Measurements from ENCODE around the gene TNRC18.
A peak's percentile ranks its signal among the peaks of the same experiment; 100 is the strongest.
"Not testable (repeated sequence)": the region's sequence is repeated elsewhere in the genome, so short reads cannot be mapped to it uniquely, and the experiment has no call there.

TNRC18 gene

DNA sequence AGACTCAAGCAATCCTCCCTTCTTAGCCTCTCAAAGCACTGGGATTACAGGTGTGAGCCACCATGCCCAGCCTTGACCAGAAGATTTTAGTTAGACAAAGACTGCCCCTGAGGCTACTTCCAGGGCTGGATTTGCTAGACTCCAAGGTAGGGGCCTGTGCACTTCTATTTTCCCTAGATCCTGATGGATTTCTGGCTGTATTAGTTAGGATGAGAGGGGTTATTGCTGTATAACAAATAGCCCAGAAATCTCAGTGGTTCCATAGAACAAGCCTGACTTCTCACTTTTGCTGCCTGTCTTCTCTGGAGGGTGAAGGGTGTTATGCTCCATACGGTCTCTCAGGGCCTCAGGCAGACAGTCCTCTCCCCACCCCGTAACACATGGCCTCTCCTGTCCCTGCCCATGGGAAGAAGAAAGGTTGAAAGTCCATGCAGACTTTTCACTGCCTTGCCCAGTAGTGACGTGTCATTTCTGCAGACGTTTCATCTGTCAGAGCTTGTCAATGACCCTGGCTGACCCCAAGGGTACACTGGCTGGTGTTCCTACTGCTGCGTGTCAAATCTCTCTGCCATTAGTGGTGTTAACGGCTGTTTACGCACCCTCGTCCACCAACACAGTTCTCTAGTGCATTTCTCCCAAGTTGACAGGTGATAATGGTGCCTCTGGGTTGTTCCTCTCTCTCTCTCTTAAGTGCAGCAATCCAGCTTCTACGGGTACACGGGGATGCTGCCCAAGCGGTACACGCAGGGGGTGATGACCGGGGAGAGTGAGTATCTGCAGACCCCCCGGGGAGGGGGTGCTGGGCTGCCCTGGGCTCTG lies 129.3 kb downstream of the TNRC18 start:
- Histone ChIP-seq H4K8ac (ENCODE audit: low read depth, low read length) (no peak overlapping the region), H3K27ac (ENCODE audit: low read depth, low read length) (no peak overlapping the region), H3K9me3 (ENCODE audit: insufficient read depth, low read depth, low read length) (peaks cover 12% of the 10 kb centered on the region), H2BK12ac (ENCODE audit: low read length) (no peak overlapping the region), H3K18ac (ENCODE audit: low read length) (no peak overlapping the region), H3K14ac (ENCODE audit: low read length) (no peak overlapping the region), H3K4me2 (ENCODE audit: low read length) (no peak overlapping the region), H3K4me3 (ENCODE audit: low read depth, low read length) (peak overlapping the region; percentile 23), H2BK120ac (ENCODE audit: insufficient read depth, low read length, poor library complexity) (no peak overlapping the region), H2AK5ac (ENCODE audit: low read length) (no peak overlapping the region), H3K36me3 (ENCODE audit: control insufficient read depth in 1 of 2, insufficient read depth in 2 of 2, low read length in 2 of 2) (peaks cover 0 to 2% of the 10 kb centered on the region in 2 experiments), H3K23ac (ENCODE audit: low read length) (no peak overlapping the region), H4K91ac (ENCODE audit: low read depth, low read length) (no peak overlapping the region), H2AFZ (ENCODE audit: insufficient read depth, low read length, poor library complexity) (no peak overlapping the region), H4K12ac (ENCODE audit: low read depth, low read length) (no peak overlapping the region), H3K79me2 (ENCODE audit: control insufficient read depth, insufficient read depth, low read length, poor library complexity) (no peaks in the 10 kb centered on the region), H3K4me1 (ENCODE audit: control insufficient read depth in 1 of 2, insufficient read depth in 2 of 2, low read length in 2 of 2) (peaks cover 0 to 7% of the 10 kb centered on the region in 2 experiments), H3K9ac (ENCODE audit: low read length) (no peak overlapping the region), H3K27me3 (ENCODE audit: insufficient read depth, low read length) (peaks cover 3% of the 10 kb centered on the region), H3K79me1 (ENCODE audit: low read length) (no peaks in the 10 kb centered on the region), H3K4ac (ENCODE audit: low read depth, low read length) (no peak overlapping the region), H2BK5ac (ENCODE audit: low read depth, low read length, poor library complexity) (no peak overlapping the region)
- no peak for DNase-seq
- no CpG with 5 or more reads among the region's 14 CpGs for WGBS (ENCODE audit: extremely low coverage, insufficient coverage, insufficient read length)

DNA sequence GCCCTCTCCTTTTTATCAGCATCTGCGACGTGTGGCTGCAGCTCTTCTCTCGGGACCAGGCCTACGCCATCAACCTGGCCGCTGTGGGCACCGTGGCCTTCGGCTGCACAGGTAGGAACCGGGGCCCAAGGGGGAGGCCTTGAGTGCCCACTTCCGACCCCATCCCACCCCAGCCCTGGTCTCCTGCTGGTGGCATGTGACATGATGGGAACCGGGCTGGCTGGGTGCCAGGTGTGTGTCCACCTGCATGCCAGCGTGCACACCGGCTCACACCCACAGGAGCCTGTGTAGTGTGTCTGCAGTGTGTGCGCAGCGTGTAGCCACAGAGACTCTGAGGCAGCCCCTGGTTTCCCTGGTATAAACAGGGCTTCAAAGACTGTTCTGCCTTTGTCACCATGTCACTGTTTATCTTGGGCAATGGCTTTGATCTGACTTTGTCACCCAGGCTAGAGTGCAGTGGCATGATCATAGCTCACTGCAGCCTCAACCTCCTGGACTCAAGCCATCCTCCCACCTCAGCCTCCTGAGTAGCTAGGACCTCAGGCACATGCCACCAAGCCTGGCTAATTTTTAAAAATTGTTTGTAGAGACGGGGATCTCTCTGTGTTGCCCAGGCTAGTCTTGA lies 131.8 kb downstream of the TNRC18 start:
- not testable (repeated sequence) for H3K4me2 ChIP-seq (ENCODE audit: low read length); H2BK5ac ChIP-seq (ENCODE audit: low read depth, low read length, poor library complexity); H3K27ac ChIP-seq (ENCODE audit: low read depth, low read length); H3K27me3 ChIP-seq (ENCODE audit: insufficient read depth, low read length); H3K14ac ChIP-seq (ENCODE audit: low read length); H3K4me3 ChIP-seq (ENCODE audit: low read depth, low read length); H3K79me2 ChIP-seq (ENCODE audit: control insufficient read depth, insufficient read depth, low read length, poor library complexity); H3K4ac ChIP-seq (ENCODE audit: low read depth, low read length); H2AFZ ChIP-seq (ENCODE audit: insufficient read depth, low read length, poor library complexity); DNase-seq; H2BK12ac ChIP-seq (ENCODE audit: low read length); H3K36me3 ChIP-seq (ENCODE audit: control insufficient read depth in 1 of 2, insufficient read depth in 2 of 2, low read length in 2 of 2); H3K4me1 ChIP-seq (ENCODE audit: control insufficient read depth in 1 of 2, insufficient read depth in 2 of 2, low read length in 2 of 2); H3K9ac ChIP-seq (ENCODE audit: low read length); H4K91ac ChIP-seq (ENCODE audit: low read depth, low read length); H3K79me1 ChIP-seq (ENCODE audit: low read length); H2BK120ac ChIP-seq (ENCODE audit: insufficient read depth, low read length, poor library complexity); H3K23ac ChIP-seq (ENCODE audit: low read length); H4K12ac ChIP-seq (ENCODE audit: low read depth, low read length); H4K8ac ChIP-seq (ENCODE audit: low read depth, low read length); H3K18ac ChIP-seq (ENCODE audit: low read length); H2AK5ac ChIP-seq (ENCODE audit: low read length)
- peaks cover 11% of the 10 kb centered on the region for H3K9me3 ChIP-seq (ENCODE audit: insufficient read depth, low read depth, low read length)
- no CpG with 5 or more reads among the region's 15 CpGs for WGBS (ENCODE audit: extremely low coverage, insufficient coverage, insufficient read length)

DNA sequence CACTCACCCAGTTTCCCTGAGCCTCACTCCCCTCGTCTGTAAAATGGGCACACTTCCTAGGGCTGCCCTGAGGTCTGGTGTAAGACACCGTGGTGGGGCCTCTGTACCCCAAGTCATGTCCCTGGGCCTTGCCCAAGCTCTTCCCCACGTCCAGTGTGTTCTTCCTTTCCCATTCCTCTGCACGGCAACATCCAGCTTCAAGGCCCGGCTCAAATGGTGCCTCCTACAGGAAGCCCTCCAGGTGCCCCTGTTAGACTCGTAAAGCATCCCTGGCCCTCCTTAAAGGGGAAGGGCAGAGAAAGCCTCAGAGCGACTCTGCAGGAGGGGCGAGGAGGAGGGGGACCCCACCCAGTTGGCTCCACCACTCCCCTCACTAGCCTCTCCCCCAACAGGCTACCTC lies 132.3 kb downstream of the TNRC18 start:
- H3K4me3 ChIP-seq (ENCODE audit: low read depth, low read length), result no peak overlapping the region
- H2AK5ac ChIP-seq (ENCODE audit: low read length), result no peak overlapping the region
- no peak overlapping the region for H4K12ac ChIP-seq (ENCODE audit: low read depth, low read length)
- H3K23ac ChIP-seq (ENCODE audit: low read length), result no peak overlapping the region
- H3K4ac ChIP-seq (ENCODE audit: low read depth, low read length), result no peak overlapping the region
- H3K9ac ChIP-seq (ENCODE audit: low read length), result no peak overlapping the region
- no peak overlapping the region for H4K8ac ChIP-seq (ENCODE audit: low read depth, low read length)
- no peak overlapping the region for H3K18ac ChIP-seq (ENCODE audit: low read length)
- H2BK12ac ChIP-seq (ENCODE audit: low read length), result no peak overlapping the region
- H3K4me1 ChIP-seq (ENCODE audit: control insufficient read depth in 1 of 2, insufficient read depth in 2 of 2, low read length in 2 of 2), result peaks cover 0 to 3% of the 10 kb centered on the region in 2 experiments
- H2AFZ ChIP-seq (ENCODE audit: insufficient read depth, low read length, poor library complexity), result no peak overlapping the region
- no peak for DNase-seq
- H2BK120ac ChIP-seq (ENCODE audit: insufficient read depth, low read length, poor library complexity), result no peak overlapping the region
- H3K36me3 ChIP-seq (ENCODE audit: control insufficient read depth in 1 of 2, insufficient read depth in 2 of 2, low read length in 2 of 2), result peaks cover 0 to 2% of the 10 kb centered on the region in 2 experiments
- H3K14ac ChIP-seq (ENCODE audit: low read length), result no peak overlapping the region
- no peak overlapping the region for H3K27ac ChIP-seq (ENCODE audit: low read depth, low read length)
- peaks cover 3% of the 10 kb centered on the region for H3K27me3 ChIP-seq (ENCODE audit: insufficient read depth, low read length)
- no peak overlapping the region for H2BK5ac ChIP-seq (ENCODE audit: low read depth, low read length, poor library complexity)
- no peaks in the 10 kb centered on the region for H3K79me1 ChIP-seq (ENCODE audit: low read length)
- no CpG with 5 or more reads among the region's 8 CpGs for WGBS (ENCODE audit: extremely low coverage, insufficient coverage, insufficient read length)
- no peak overlapping the region for H3K4me2 ChIP-seq (ENCODE audit: low read length)
- peaks cover 9% of the 10 kb centered on the region for H3K9me3 ChIP-seq (ENCODE audit: insufficient read depth, low read depth, low read length)
- no peaks in the 10 kb centered on the region for H3K79me2 ChIP-seq (ENCODE audit: control insufficient read depth, insufficient read depth, low read length, poor library complexity)
- H4K91ac ChIP-seq (ENCODE audit: low read depth, low read length), result no peak overlapping the region

DNA sequence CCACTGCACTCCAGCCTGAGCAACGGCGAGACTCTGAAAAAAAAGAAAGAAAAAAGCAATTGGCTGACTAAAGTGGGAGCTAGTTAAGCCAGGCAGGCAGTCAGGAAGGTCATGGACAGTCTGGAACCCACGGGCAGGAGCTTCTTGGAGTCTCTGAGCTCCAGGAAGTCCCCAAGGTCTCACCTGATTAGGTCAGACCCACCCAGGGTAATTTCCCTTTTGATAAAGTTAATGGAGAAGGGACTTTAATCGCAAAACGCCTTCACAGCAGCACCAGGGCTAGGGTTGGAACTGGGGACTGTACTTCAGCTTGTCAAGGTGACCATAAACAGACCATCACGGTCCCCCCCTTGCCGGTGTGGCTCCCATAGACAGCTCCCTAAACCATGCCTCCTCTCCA lies 134.3 kb downstream of the TNRC18 start:
- Histone ChIP-seq H3K4me3 (ENCODE audit: low read depth, low read length) (no peak overlapping the region), H3K79me1 (ENCODE audit: low read length) (no peaks in the 10 kb centered on the region), H2AFZ (ENCODE audit: insufficient read depth, low read length, poor library complexity) (no peak overlapping the region), H2BK120ac (ENCODE audit: insufficient read depth, low read length, poor library complexity) (no peak overlapping the region), H3K27me3 (ENCODE audit: insufficient read depth, low read length) (no peaks in the 10 kb centered on the region), H3K4ac (ENCODE audit: low read depth, low read length) (no peak overlapping the region), H3K14ac (ENCODE audit: low read length) (no peak overlapping the region), H4K12ac (ENCODE audit: low read depth, low read length) (no peak overlapping the region), H3K9me3 (ENCODE audit: insufficient read depth, low read depth, low read length) (peaks cover under 1% of the 10 kb centered on the region), H3K9ac (ENCODE audit: low read length) (no peak overlapping the region), H3K4me2 (ENCODE audit: low read length) (no peak overlapping the region), H2AK5ac (ENCODE audit: low read length) (no peak overlapping the region), H3K79me2 (ENCODE audit: control insufficient read depth, insufficient read depth, low read length, poor library complexity) (no peaks in the 10 kb centered on the region), H3K4me1 (ENCODE audit: control insufficient read depth in 1 of 2, insufficient read depth in 2 of 2, low read length in 2 of 2) (no peaks in the 10 kb centered on the region), H3K18ac (ENCODE audit: low read length) (no peak overlapping the region), H3K36me3 (ENCODE audit: control insufficient read depth in 1 of 2, insufficient read depth in 2 of 2, low read length in 2 of 2) (no peaks in the 10 kb centered on the region), H2BK5ac (ENCODE audit: low read depth, low read length, poor library complexity) (no peak overlapping the region), H4K8ac (ENCODE audit: low read depth, low read length) (no peak overlapping the region), H3K27ac (ENCODE audit: low read depth, low read length) (no peak overlapping the region), H3K23ac (ENCODE audit: low read length) (no peak overlapping the region), H4K91ac (ENCODE audit: low read depth, low read length) (no peak overlapping the region), H2BK12ac (ENCODE audit: low read length) (no peak overlapping the region)
- WGBS (ENCODE audit: extremely low coverage, insufficient coverage, insufficient read length), result no CpG with 5 or more reads among the region's 7 CpGs
- no peak for DNase-seq
